Embryonic facial prominence (tissue), 1 donor: Measurements from ENCODE around the gene PLP2.
"Not testable (repeated sequence)": the region's sequence is repeated elsewhere in the genome, so short reads cannot be mapped to it uniquely, and the experiment has no call there.

Source experiments
- DNase-seq: peaks from one replicate; pipeline ENCODE4 v3.0.0-alpha.2; 2016; ENCODE audit errors: extremely low spot score

The PLP2 gene

GRCh38 chrX:49171752-49172279 lies at the start of gene PLP2:
Gene PLP2 (plus strand): TSS chrX:49171898. CDS start chrX:49172001, 103 bp downstream.
- DNase-seq: no peak

DNA sequence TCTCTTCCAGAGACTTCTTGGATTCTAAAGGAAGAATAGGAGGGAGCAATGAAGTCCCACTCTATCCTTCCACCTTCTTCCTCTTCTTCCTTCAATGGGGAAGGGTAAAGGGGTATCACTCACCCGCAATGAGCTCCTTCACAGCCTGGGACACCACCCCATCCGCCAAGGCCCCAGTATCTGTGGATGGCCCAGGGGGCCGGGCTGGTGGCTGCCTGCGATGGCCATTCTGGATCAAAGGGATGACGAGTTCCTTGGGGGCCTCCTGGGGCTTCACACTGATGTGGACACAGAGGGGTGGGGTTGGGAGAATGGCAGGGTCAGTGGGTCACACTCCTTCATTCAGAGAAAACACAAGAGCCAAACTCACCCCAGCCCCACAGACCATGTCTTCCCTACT lies 49.2 kb upstream of the PLP2 start:
- DNase-seq: no peak

GRCh38 chrX:49127742-49128258 lies 43.9 kb upstream of the PLP2 start:
- not testable (repeated sequence) for DNase-seq

GRCh38 chrX:49129427-49129826 lies 42.3 kb upstream of the PLP2 start:
- DNase-seq: no peak

DNA sequence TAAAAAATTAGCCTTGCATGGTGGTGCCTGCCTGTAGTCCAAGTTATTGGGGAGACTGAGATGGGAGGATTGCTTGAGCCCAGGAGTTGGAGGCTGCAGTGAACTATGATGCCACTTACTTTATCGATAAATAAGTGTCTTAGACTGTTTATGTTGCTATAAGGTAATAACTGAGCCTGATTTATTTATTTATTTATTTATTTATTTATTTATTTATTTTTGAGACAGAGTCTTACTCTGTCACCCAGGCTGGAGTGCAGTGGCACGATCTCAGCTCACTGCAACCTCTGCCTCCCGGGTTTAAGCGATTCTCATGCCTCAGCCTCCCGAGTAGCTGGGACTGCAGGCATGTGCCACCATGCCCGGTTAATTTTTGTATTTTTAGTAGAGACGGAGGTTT lies 39.4 kb upstream of the PLP2 start:
- DNase-seq: not testable (repeated sequence)

DNA sequence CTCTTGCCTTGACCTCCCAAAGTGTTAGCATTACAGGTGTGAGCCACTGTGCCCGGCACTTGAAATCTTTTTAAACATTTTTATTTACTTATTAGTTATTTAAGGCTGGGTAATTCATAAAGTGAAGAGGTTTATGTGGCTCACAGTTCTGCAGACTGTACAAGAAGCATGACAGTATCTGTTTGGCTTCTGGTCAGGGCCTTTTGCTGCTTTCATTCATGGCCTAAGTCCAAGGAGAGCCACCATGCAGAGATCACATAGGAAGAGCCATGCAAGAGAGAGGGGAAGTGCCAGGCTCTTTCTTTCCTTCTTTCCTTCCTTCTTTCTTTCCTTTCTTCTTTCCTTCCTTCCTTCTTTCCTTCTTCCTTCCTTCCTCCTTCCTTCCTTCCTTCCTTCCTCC lies 37.9 kb upstream of the PLP2 start:
- no peak for DNase-seq

GRCh38 chrX:49137492-49137891 lies 34.2 kb upstream of the PLP2 start:
- DNase-seq: no peak

DNA sequence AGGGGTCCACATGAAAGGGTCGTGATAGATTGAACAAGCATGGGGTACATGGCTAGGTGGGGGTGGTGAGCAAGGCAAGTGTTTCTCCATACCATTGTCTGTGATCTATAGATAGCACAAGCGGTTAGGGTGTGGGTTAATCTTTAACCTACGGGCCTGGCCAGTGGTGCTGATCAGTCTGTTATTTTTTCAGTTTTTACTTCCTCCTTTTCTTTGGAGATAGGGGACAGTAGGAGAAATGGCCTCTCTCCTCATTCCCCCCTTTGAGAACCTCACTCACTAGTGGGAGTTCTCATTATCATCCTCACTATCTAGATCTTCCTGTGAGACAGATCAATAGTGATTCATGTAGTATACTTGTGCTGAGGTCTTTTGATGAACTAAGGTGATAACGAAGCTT lies 32.0 kb upstream of the PLP2 start:
- DNase-seq: no peak

DNA sequence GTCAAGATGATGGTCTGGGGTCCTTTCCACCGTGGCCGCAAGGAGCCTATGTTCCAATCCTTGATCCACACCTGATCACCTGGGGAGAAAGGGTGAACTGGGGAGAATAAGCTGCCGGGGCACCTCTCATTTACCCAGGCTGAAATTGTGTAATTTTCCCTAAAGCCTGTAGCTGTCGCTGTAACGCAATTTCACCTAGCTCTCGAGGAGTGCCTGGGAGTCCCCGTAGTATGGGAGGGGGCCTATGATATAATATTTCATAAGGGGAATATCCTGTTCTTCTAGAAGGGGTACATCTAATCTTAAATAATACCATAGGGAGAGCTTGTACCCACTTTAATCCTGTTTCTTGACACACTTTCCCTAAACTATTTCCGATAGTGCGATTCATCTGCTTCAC lies 29.4 kb upstream of the PLP2 start:
- DNase-seq: not testable (repeated sequence)

DNA sequence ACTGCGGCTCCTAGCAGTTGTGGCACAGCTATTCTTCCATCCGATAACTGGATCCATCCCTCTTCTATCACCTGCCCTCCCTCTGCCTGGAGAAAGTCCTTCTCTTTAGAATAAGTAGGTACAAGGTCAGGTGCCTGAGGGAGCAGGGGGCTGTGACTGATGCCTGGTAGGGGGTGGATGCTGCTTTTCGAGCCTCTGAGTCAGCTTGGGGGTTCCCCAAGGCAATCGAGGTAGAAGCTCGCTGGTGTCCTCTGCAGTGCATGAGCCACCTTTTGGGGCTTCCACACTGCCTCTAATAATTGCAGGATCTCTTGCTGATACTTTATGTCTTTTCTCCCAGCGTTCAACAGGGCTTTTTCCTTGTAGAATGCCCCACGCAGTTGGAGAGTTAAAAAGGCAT lies 28.5 kb upstream of the PLP2 start:
- DNase-seq: not testable (repeated sequence)

DNA sequence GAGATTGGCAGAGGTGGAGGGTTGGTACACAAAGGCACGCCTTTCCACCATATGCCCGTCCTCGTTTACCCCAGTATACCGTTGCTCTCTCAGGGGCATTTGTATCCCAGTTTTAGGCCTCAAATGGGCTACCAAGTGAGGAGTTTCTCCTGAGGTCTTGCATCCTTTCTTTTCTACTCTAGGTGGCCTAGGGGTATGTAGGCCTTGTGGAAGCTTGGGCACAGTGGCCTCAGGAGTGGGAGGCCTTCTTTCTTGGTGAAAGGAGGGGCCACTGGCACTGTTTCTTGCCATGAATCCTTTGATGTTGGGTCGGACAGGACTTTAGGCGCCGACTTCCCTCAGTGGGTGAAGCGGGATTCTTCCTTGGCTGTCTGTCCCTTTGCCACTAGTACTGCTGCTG lies 24.4 kb upstream of the PLP2 start:
- DNase-seq: no peak

DNA sequence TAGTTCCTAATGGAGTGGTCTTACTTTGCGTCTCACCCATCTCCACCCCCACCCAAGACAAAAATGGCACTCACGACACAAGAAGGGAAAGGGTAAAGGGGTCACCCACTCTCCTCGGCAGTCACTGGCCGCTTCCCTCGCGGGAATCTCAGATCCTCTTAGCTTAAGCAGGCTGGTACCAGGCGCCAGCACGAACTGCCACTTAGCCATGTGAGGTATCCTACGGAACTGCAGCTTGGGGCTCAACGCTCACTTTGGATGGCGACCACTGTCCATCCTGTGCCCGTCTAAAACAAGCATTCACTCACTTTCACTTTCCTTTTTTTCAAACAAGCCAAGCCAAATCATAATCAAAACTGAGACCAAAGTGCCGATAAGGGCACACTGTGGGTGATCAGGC lies 23.8 kb upstream of the PLP2 start:
- no peak for DNase-seq

DNA sequence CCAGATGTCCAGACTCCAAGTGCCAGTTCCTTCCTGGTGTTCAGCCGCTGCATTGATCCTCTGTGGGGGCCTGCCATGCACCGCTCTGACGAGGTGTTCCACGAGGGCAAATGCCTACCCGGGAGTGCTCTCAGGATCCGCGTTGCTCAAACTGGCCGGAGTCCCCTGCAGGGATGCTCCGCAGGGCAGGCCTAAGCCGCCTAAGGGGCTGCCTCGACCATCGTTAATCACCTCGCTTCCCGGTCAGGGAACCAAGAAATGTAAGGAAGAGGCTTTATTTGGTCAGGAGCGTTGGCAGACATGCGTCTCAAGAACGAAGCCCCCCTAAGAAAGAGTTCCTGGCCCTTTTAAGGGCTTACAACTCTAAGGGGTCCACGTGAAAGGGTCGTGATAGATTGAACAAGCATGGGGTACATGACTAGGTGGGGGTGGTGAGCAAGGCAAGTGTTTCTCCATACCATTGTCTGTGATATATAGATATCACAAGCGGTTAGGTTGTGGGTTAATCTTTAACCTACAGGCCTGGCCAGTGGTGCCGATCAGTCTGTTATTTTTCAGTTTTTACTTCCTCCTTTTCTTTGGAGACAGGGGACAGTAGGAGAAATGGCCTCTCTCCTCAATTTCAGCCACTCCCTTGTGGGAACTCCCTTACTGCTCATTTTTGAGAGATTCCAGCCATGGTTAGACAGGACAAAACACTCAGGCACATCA lies 23.2 kb upstream of the PLP2 start:
- DNase-seq: not testable (repeated sequence)

- DNase-seq: not testable (repeated sequence)
Measured at GRCh38 chrX:49149291-49149690, 22.4 kb upstream of the PLP2 start.

- no peak for DNase-seq
Measured at GRCh38 chrX:49153467-49153866, 18.2 kb upstream of the PLP2 start.

DNA sequence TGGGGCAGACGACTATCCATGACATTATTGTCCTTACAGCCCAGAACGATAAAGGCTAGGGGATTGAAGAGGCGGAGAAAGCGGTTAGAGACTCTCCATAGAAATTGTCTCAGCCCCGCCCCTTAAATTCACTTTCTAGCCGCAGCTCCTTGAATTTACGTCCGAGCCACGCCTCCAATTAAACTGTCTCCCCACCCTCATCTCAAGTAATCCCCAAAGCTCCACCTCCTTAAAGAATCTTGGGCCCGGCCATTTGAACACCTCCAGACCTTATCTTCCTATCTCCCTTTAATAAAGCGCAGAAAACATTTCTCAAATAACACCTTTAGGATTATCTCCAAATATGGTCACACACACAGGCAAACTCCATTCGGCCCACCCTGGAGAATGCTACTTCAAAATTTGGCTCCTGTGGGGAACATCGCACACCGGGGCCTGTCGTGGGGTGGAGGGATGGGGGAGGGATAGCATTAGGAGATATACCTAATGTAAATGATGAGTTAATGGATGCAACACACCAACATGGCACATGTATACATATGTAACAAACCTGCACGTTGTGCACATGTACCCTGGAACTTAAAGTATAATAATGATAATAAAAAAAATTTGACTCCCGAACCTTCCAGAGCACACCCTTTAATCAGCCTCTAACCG lies 16.3 kb upstream of the PLP2 start:
- peak; percentile 53 for DNase-seq

DNA sequence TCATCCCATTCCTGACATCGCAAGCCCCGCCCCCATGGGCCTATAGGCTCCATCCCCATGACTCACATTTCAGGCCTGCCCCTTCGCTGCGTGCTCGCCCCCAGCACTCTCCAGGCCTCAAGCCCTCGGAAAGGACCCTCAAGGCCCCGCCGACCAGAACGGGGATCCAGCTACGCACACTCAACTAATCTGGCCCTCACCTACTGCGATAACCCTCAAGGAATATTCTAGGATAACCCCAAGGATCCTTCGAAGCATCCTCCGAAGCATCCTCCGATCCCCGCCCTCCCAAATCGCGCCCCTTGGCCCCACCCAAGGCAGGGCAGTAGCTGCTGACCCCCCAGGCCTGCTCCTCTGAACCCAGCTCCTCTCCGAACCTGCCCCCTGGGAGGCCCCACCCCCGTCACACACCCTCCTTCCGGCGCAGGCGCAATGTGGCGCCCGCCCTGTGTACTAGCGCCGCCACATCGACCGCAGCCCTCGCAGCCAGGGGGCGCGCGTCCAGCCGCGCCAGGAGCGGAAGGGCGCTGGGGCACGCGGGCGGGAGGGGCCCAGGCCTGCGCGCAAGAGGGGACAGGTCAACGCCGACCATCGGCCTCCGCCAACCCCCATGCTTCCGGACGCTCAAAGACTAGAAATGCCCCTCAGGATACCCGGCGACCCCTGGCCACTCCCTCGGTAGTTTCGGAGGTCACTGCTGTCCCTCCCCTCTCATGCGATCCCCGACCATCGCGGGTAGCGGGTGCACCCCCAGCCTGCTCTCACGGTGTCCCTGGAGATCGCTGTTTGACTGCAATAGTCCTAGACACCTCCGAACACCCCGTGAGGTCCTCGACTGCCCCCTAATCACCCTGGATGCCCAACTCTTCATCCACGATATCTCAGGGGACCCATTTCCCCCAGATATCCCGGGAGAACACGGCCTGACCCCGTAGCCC lies 15.5 kb upstream of the PLP2 start:
- DNase-seq: peak; percentile 81

- no peak for DNase-seq
Measured at GRCh38 chrX:49157194-49157593, 14.5 kb upstream of the PLP2 start.

GRCh38 chrX:49160908-49161307 lies 10.8 kb upstream of the PLP2 start:
- no peak for DNase-seq

DNA sequence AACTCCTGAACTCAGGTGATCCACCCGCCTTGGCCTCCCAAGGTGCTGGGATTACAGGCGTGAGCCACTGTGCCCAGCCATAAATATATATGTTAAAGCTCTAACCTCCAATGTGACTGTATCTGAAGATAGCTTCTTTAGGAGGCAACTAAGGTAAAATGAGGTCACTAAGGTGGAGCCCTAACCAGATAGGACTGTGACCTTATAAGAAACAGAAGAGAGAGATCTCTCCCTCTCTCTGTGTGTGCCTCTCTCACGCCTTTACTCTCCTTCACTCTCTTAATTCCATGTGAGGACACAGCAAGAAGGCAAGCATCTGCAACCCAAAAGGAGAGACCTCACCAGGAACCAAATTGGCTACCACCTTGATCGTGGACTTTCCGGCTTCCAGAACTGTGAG lies 10.1 kb upstream of the PLP2 start:
- DNase-seq: no peak

GRCh38 chrX:49162620-49163019 lies 9.1 kb upstream of the PLP2 start, which contains the start of gene MAGIX:
Gene MAGIX (plus strand): TSS chrX:49162758. CDS start chrX:49162890, 132 bp downstream.
- DNase-seq: no peak
